ENCODE results near the gene TAF15.

DNA sequence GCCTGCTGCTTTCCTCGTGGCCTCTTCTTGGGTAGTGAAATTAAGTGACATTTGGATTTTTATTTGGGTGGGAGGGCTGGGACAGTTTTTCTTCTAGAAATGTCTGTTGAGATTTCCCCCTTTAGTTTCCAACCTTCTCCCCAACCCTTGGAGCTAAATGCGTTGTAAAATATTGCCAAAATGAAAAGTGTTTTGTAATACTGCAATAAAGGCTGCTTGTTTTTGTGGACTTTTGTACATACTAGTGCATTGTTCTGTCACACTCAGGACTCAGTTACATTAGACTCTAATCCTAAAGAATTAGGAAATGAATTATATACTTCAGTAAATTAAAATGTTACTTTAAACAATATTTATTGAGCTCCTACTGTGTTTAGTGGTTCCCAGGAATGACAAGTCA is 37.7 kb downstream of the TAF15 start:
- TF ChIP-seq, protein P1, sequence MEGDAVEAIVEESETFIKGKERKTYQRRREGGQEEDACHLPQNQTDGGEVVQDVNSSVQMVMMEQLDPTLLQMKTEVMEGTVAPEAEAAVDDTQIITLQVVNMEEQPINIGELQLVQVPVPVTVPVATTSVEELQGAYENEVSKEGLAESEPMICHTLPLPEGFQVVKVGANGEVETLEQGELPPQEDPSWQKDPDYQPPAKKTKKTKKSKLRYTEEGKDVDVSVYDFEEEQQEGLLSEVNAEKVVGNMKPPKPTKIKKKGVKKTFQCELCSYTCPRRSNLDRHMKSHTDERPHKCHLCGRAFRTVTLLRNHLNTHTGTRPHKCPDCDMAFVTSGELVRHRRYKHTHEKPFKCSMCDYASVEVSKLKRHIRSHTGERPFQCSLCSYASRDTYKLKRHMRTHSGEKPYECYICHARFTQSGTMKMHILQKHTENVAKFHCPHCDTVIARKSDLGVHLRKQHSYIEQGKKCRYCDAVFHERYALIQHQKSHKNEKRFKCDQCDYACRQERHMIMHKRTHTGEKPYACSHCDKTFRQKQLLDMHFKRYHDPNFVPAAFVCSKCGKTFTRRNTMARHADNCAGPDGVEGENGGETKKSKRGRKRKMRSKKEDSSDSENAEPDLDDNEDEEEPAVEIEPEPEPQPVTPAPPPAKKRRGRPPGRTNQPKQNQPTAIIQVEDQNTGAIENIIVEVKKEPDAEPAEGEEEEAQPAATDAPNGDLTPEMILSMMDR (IDR thresholded peaks at IDR 0.05): no peak
- no peak for TF ChIP-seq POLR2A (IDR thresholded peaks at IDR 0.05)

Measured in right lobe of liver (tissue), 4 donors.